HCT116 (cell line): Measurements from ENCODE around the gene HS3ST2. TPM values are rescaled to one million over a fixed set of nuclear protein-coding genes. Genes with fewer than 3 reads are reported as not detected.

Experiments
- ATAC-seq: fragments of 200-7000 bp; cut with Tn5 transposase; 2 replicates; pipeline ENCODE4 v1.9.1; 2020; ENCODE audit warnings: mild to moderate bottlenecking, moderate library complexity
- BruUV-seq: library from RNA; stranded (reverse); fragments of 400-500 nt; replicated peaks from 2 replicates; lab custom pipeline; 2021; lab: Mats Ljungman, UMichigan
- CTCF ChIA-PET: fragments of 300-600 bp; sonication (Branson Sonifier 250); formaldehyde crosslinking; loops from one replicate; lab custom pipeline; 2021; ENCODE audit warnings: antibody characterized with exemption; lab: Charles Lee
- POLR2A ChIA-PET: fragments of 300-600, 350-600 bp; sonication (Branson Sonifier 250); formaldehyde crosslinking; loops from one replicate; lab custom pipeline; 2021; ENCODE audit warnings: antibody characterized with exemption; lab: Charles Lee
- RAD21 ChIA-PET, 2 experiments: fragments of 300-600 bp; sonication (Branson Sonifier 250); formaldehyde crosslinking; loops; one replicate each; lab custom pipeline; 2023; ENCODE audit warnings: low total read pairs in 2 of 2; ENCODE audit not compliant: uncharacterized antibody in 2 of 2, unreplicated experiment in 2 of 2, low non-redundant PET in 1 of 2; lab: Charles Lee
- DNase-seq: peaks from one replicate; pipeline ENCODE4 v3.0.0-alpha.2; 2010; ENCODE audit warnings: low read depth, low spot score
- H2AFZ ChIP-seq: fragments of 200-600 bp; shearing (Covaris generic), sonication (generic); 2 replicates; pipeline ENCODE4 v1.6.1; 2017; ENCODE audit warnings: low read depth, mixed run types, mixed read lengths, antibody characterized with exemption, low read length; ENCODE audit not compliant: poor library complexity, severe bottlenecking
- H3K27ac ChIP-seq: 2 replicates; pipeline ENCODE4 v1.5.1; 2012; ENCODE audit warnings: low read depth, low read length
- H3K27me3 ChIP-seq: fragments of 200-600 bp; sonication (generic); 2 replicates; pipeline ENCODE4 v1.6.1; 2016; ENCODE audit warnings: mixed run types, low read length, mixed read lengths; ENCODE audit not compliant: insufficient read depth
- H3K36me3 ChIP-seq, 2 experiments: fragments of 200-500 bp in 1 of 2; fragments of 200-600 bp in 1 of 2; sonication (Bioruptor generic) in 1 of 2; sonication (generic) in 1 of 2; 2 replicates each; pipeline versions ENCODE4 v1.5.1 to v1.6.1; 2014 to 2016; ENCODE audit warnings: low read length in 2 of 2, inconsistent platforms in 1 of 2, mixed read lengths in 1 of 2, mixed run types in 1 of 2; ENCODE audit not compliant: insufficient read depth in 2 of 2, control insufficient read depth in 1 of 2
- H3K4me1 ChIP-seq, 2 experiments: fragments of 200-600 bp in 1 of 2; sonication (generic) in 1 of 2; 2 replicates each; pipeline versions ENCODE4 v1.5.1 to v1.6.1; 2012 to 2017; ENCODE audit warnings: low read length in 2 of 2, inconsistent platforms in 1 of 2, mild to moderate bottlenecking in 1 of 2, mixed read lengths in 1 of 2, mixed run types in 1 of 2, moderate library complexity in 1 of 2; ENCODE audit not compliant: insufficient read depth in 2 of 2, control insufficient read depth in 1 of 2
- H3K4me2 ChIP-seq: fragments of 200-600 bp; sonication (generic); 2 replicates; pipeline ENCODE4 v1.6.1; 2017; ENCODE audit warnings: mixed run types, low read length, mixed read lengths
- H3K4me3 ChIP-seq, 2 experiments: fragments of 200-600 bp in 1 of 2; sonication (generic) in 1 of 2; replicated peaks in 1 of 2; 2 replicates each; pipeline ENCODE4 v1.5.1; 2011 to 2016; ENCODE audit warnings: low read length in 2 of 2, control low read depth in 1 of 2, low read depth in 1 of 2, mild to moderate bottlenecking in 1 of 2, mixed read lengths in 1 of 2, mixed run types in 1 of 2
- H3K79me2 ChIP-seq: fragments of 200-600 bp; sonication (generic); 2 replicates; pipeline ENCODE4 v1.6.1; 2017; ENCODE audit warnings: mild to moderate bottlenecking, mixed run types, low read length, moderate library complexity, mixed read lengths; ENCODE audit not compliant: insufficient read depth
- H3K9ac ChIP-seq: fragments of 200-600 bp; sonication (generic); 2 replicates; pipeline ENCODE4 v1.6.1; 2016; ENCODE audit warnings: low read length, mixed read lengths
- H3K9me2 ChIP-seq: fragments of 200-600 bp; sonication (generic), shearing (Covaris generic); 2 replicates; pipeline ENCODE4 v1.6.1; 2017; ENCODE audit warnings: mixed run types, mild to moderate bottlenecking, moderate library complexity; ENCODE audit not compliant: insufficient read depth
- H3K9me3 ChIP-seq, 2 experiments: fragments of 200-500 bp in 1 of 2; fragments of 200-600 bp in 1 of 2; sonication (Bioruptor generic) in 1 of 2; sonication (generic) in 1 of 2; 2 replicates each; pipeline ENCODE4 v1.6.1; 2014 to 2017; ENCODE audit warnings: low read length in 2 of 2, mixed read lengths in 2 of 2, inconsistent platforms in 1 of 2, low read depth in 1 of 2, mild to moderate bottlenecking in 1 of 2, mixed run types in 1 of 2, moderate library complexity in 1 of 2; ENCODE audit not compliant: control insufficient read depth in 1 of 2, insufficient read depth in 1 of 2
- H4K20me1 ChIP-seq: fragments of 200-600 bp; sonication (generic), shearing (Covaris generic); 2 replicates; pipeline ENCODE4 v1.6.1; 2017; ENCODE audit warnings: mixed run types, mild to moderate bottlenecking, moderate library complexity; ENCODE audit not compliant: insufficient read depth
- ATF3 ChIP-seq: IDR thresholded peaks from 2 replicates; pipeline ENCODE4 v1.6.1; 2012
- CBX3 ChIP-seq: IDR thresholded peaks from 2 replicates; pipeline ENCODE4 v1.6.1; 2012; ENCODE audit warnings: low read depth
- CTCF ChIP-seq, 3 experiments: fragments of 200-600 bp in 1 of 3; sonication (generic) in 1 of 3; IDR thresholded peaks in 2 of 3; conservative IDR thresholded peaks in 1 of 3; 2 replicates each; pipeline ENCODE4 v1.5.1; 2012 to 2017; ENCODE audit warnings: low read depth in 2 of 3, low read length in 2 of 3, antibody characterized with exemption in 1 of 3, borderline replicate concordance in 1 of 3, control low read depth in 1 of 3, mild to moderate bottlenecking in 1 of 3, mixed read lengths in 1 of 3, mixed run types in 1 of 3, moderate library complexity in 1 of 3; ENCODE audit not compliant: insufficient read depth in 1 of 3
- EGR1 ChIP-seq: IDR thresholded peaks from 2 replicates; pipeline ENCODE4 v1.6.1; 2012; ENCODE audit warnings: low read depth
- ELF1 ChIP-seq: IDR thresholded peaks from 2 replicates; pipeline ENCODE4 v1.6.1; 2012; ENCODE audit warnings: low read depth, borderline replicate concordance
- EZH2 ChIP-seq: fragments of 200-600 bp; sonication (generic); IDR thresholded peaks from 2 replicates; pipeline ENCODE4 v1.6.1; 2017; ENCODE audit warnings: antibody characterized with exemption, mixed run types
- EZH2phosphoT487 ChIP-seq: fragments of 200-600 bp; IDR thresholded peaks from 2 replicates; pipeline ENCODE4 v1.6.1; 2018; ENCODE audit warnings: antibody characterized with exemption, borderline replicate concordance
- FOSL1 ChIP-seq: IDR thresholded peaks from 2 replicates; pipeline ENCODE4 v1.6.1; 2012; ENCODE audit warnings: low read depth
- JUND ChIP-seq: IDR thresholded peaks from 2 replicates; pipeline ENCODE4 v1.6.1; 2012
- MAX ChIP-seq: IDR thresholded peaks from 2 replicates; pipeline ENCODE4 v1.6.1; 2012
- POLR2A ChIP-seq: IDR thresholded peaks from 2 replicates; pipeline ENCODE4 v1.7.0; 2011; ENCODE audit warnings: borderline replicate concordance; ENCODE audit not compliant: insufficient read depth, insufficient read length; ENCODE audit errors: extremely low read depth
- POLR2AphosphoS5 ChIP-seq: IDR thresholded peaks from 2 replicates; pipeline ENCODE4 v1.6.1; 2011; ENCODE audit warnings: mild to moderate bottlenecking, low read depth, low read length, moderate library complexity
- RAD21 ChIP-seq: IDR thresholded peaks from 2 replicates; pipeline ENCODE4 v1.6.1; 2012; ENCODE audit warnings: low read depth, mild to moderate bottlenecking
- SP1 ChIP-seq: IDR thresholded peaks from 2 replicates; pipeline ENCODE4 v1.6.1; 2012; ENCODE audit warnings: low read depth
- SRF ChIP-seq: IDR thresholded peaks from 2 replicates; pipeline ENCODE4 v1.6.1; 2012; ENCODE audit warnings: low read depth
- TCF7L2 ChIP-seq: IDR thresholded peaks from 2 replicates; pipeline ENCODE4 v1.7.0; 2011; ENCODE audit warnings: borderline replicate concordance, inconsistent platforms; ENCODE audit not compliant: insufficient read depth, insufficient read length; ENCODE audit errors: extremely low read depth
- YY1 ChIP-seq: IDR thresholded peaks from 2 replicates; pipeline ENCODE4 v1.6.1; 2011; ENCODE audit warnings: low read length, low read depth, moderate library complexity, mild to moderate bottlenecking; ENCODE audit not compliant: insufficient replicate concordance; ENCODE audit errors: extremely low read depth
- ZFX ChIP-seq: fragments of 450-650 bp; IDR thresholded peaks from 2 replicates; pipeline ENCODE4 v1.6.1; 2017
- ZNF274 ChIP-seq: fragments of 200-500 bp; sonication (Bioruptor generic); IDR thresholded peaks from 2 replicates; pipeline ENCODE4 v1.6.1; 2014; ENCODE audit warnings: mild to moderate bottlenecking, low read depth, low read length, inconsistent platforms
- intact Hi-C: fragments of 100-400 bp; cut with micrococcal nuclease; formaldehyde crosslinking; loops from 2 replicates; pipeline ENCODE4 v1.10.0; 2022
- total RNA-seq: library from RNA; stranded (reverse); gene quantifications from one replicate; pipeline ENCODE4 v1.2.1, GENCODE V29; 2021; ENCODE audit not compliant: unreplicated experiment
- TF ChIP-seq, protein P1 (sequence below): IDR thresholded peaks from 2 replicates; pipeline ENCODE4 v1.6.1; 2011; ENCODE audit warnings: mild to moderate bottlenecking, low read length, moderate library complexity; ENCODE audit not compliant: insufficient replicate concordance; ENCODE audit errors: extremely low read depth

Gene HS3ST2
- total RNA-seq, 1 experiment from 2014 or later: not detected

DNA sequence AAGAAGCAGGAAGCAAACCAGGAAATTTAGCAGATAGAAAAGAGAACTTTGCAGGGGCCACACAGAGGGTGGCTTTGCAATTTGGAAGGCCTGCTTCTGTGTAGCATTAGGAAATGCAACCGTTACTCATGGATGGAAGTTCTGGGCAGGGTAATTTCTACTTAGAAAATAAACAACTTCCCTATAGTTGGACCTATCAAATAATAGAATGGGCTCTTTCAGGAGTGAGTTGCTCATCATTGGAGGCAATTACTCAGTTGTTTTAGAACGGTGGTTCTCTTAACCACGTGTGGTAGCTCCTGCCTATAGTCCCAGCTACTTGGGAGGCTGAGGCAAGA is 25.8 kb upstream of the HS3ST2 start:
- H3K9me3 ChIP-seq: no peaks in the 10 kb centered on the region
- no peaks in the 10 kb centered on the region for H4K20me1 ChIP-seq
- H3K27ac ChIP-seq: no peak overlapping the region
- POLR2A ChIA-PET: no interaction called here
- no peaks in the 10 kb centered on the region for H3K79me2 ChIP-seq
- no peaks in the 10 kb centered on the region for H3K27me3 ChIP-seq
- intact Hi-C loops: no loop called here
- BruUV-seq: no TSS peak
- no peaks in the 10 kb centered on the region for H3K4me1 ChIP-seq
- H3K36me3 ChIP-seq: no peaks in the 10 kb centered on the region
- TF ChIP-seq YY1 (no peak), EGR1 (no peak), EZH2 (no peak), POLR2A (no peak), ZFX (no peak), JUND (no peak), RAD21 (no peak), CBX3 (no peak), SRF (no peak), ZNF274 (no peak), TCF7L2 (no peak), SP1 (no peak), EZH2phosphoT487 (no peak), POLR2AphosphoS5 (no peak), MAX (no peak), CTCF (IDR thresholded peaks at IDR 0.05 in 2 of 3, conservative IDR thresholded peaks at IDR 0.05 in 1 of 3; ENCODE audit: borderline replicate concordance in 1 of 3, insufficient read depth in 1 of 3, low read depth in 2 of 3, low read length in 2 of 3) (no peak), ELF1 (no peak), FOSL1 (no peak), ATF3 (no peak)
- TF ChIP-seq, protein P1, sequence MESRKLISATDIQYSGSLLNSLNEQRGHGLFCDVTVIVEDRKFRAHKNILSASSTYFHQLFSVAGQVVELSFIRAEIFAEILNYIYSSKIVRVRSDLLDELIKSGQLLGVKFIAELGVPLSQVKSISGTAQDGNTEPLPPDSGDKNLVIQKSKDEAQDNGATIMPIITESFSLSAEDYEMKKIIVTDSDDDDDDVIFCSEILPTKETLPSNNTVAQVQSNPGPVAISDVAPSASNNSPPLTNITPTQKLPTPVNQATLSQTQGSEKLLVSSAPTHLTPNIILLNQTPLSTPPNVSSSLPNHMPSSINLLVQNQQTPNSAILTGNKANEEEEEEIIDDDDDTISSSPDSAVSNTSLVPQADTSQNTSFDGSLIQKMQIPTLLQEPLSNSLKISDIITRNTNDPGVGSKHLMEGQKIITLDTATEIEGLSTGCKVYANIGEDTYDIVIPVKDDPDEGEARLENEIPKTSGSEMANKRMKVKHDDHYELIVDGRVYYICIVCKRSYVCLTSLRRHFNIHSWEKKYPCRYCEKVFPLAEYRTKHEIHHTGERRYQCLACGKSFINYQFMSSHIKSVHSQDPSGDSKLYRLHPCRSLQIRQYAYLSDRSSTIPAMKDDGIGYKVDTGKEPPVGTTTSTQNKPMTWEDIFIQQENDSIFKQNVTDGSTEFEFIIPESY: no peak
- TF ChIP-seq, all 23 proteins: peak for 0
- no peaks in the 10 kb centered on the region for H3K9me2 ChIP-seq
- no peak overlapping the region for H3K9ac ChIP-seq
- ChIA-PET RAD21 (no interaction called here), CTCF (no interaction called here)
- no peak overlapping the region for H3K4me2 ChIP-seq
- no peak overlapping the region for H2AFZ ChIP-seq
- ATAC-seq (no peak), DNase-seq (no peak)
- H3K4me3 ChIP-seq: no peak overlapping the region
